CD4-positive, alpha-beta memory T cell (primary cell): Measurements from ENCODE around the gene WDR54. TPM values are rescaled to one million over a fixed set of nuclear protein-coding genes. Genes with fewer than 3 reads are reported as not detected.

Experiments used
- CTCF ChIA-PET: fragments of 350-600 bp; sonication (Branson Sonifier 250); formaldehyde crosslinking; loops from one replicate; lab custom pipeline; 2021; ENCODE audit warnings: inconsistent platforms; ENCODE audit not compliant: partially characterized antibody; lab: Charles Lee
- POLR2A ChIA-PET: fragments of 350-600 bp; sonication (Branson Sonifier 250); formaldehyde crosslinking; loops from one replicate; lab custom pipeline; 2021; ENCODE audit not compliant: partially characterized antibody; lab: Charles Lee
- DNase-seq, 5 donors: peaks; one replicate each; pipeline versions ENCODE4 v3.0.0 to v3.0.0-alpha.2; 2020 to 2022; ENCODE audit warnings: mixed read lengths in 1 of 5
- H3K27ac ChIP-seq: one replicate; pipeline ENCODE4 v1.7.0; 2013; ENCODE audit warnings: low read depth, low read length
- H3K27me3 ChIP-seq: 2 replicates; pipeline ENCODE4 v1.7.0; 2013; ENCODE audit warnings: mild to moderate bottlenecking, low read length, moderate library complexity; ENCODE audit not compliant: insufficient read depth
- H3K36me3 ChIP-seq: 2 replicates; pipeline ENCODE4 v1.7.0; 2013; ENCODE audit warnings: mild to moderate bottlenecking, low read length, moderate library complexity; ENCODE audit not compliant: insufficient read depth
- H3K4me1 ChIP-seq: 2 replicates; pipeline ENCODE4 v1.7.0; 2013; ENCODE audit warnings: mild to moderate bottlenecking, low read length, moderate library complexity; ENCODE audit not compliant: insufficient read depth
- H3K4me3 ChIP-seq, 2 donors: one replicate each; pipeline ENCODE4 v1.7.0; 2013; ENCODE audit warnings: low read length in 2 of 2, mild to moderate bottlenecking in 1 of 2
- H3K9me3 ChIP-seq, 2 donors: one replicate each; pipeline ENCODE4 v1.7.0; 2013; ENCODE audit warnings: low read length in 2 of 2, control low read depth in 1 of 2; ENCODE audit not compliant: control insufficient read depth in 1 of 2
- H3K27ac Mint-ChIP-seq, 7 donors: one replicate each; pipeline ENCODE4 v1.8.0; 2020 to 2021; ENCODE audit warnings: mixed read lengths in 7 of 7, mild to moderate bottlenecking in 6 of 7, inconsistent platforms in 3 of 7, moderate library complexity in 3 of 7
- H3K27me3 Mint-ChIP-seq, 2 donors: one replicate each; pipeline ENCODE4 v1.8.0; 2020 to 2021; ENCODE audit warnings: mixed read lengths in 2 of 2
- H3K36me3 Mint-ChIP-seq, 2 donors: one replicate each; pipeline ENCODE4 v1.8.0; 2020 to 2021; ENCODE audit warnings: mixed read lengths in 2 of 2, inconsistent platforms in 1 of 2, mild to moderate bottlenecking in 1 of 2
- H3K4me1 Mint-ChIP-seq, 4 donors: one replicate each; pipeline ENCODE4 v1.8.0; 2020 to 2021; ENCODE audit warnings: mixed read lengths in 4 of 4, mild to moderate bottlenecking in 1 of 4
- H3K4me3 Mint-ChIP-seq, 8 donors: one replicate each; pipeline ENCODE4 v1.8.0; 2020 to 2021; ENCODE audit warnings: mixed read lengths in 8 of 8, mild to moderate bottlenecking in 7 of 8, moderate library complexity in 6 of 8, inconsistent platforms in 3 of 8
- H3K9me3 Mint-ChIP-seq, 8 donors: one replicate each; pipeline ENCODE4 v1.8.0; 2020 to 2021; ENCODE audit warnings: mixed read lengths in 8 of 8, mild to moderate bottlenecking in 5 of 8, inconsistent platforms in 3 of 8, moderate library complexity in 1 of 8
- intact Hi-C: fragments of 100-400 bp; cut with micrococcal nuclease; formaldehyde crosslinking; loops from one replicate; pipeline ENCODE4 v1.15.1; 2023
- polyA plus RNA-seq, 2 donors: library from polyadenylated mRNA; unstranded; fragments of 300-500 nt; fragmentation: Illumina TruSeq; gene quantifications; one replicate each; pipeline ENCODE4 v1.2.3, GENCODE V29; 2021
- total RNA-seq, 2 experiments: library from RNA; stranded (reverse); gene quantifications; one replicate each; pipeline ENCODE4 v1.2.3, GENCODE V29; 2021

Gene WDR54
- total and polyA plus RNA-seq, 4 experiments from 2014 or later = 36.3 to 107 (median 48.6) TPM

DNA sequence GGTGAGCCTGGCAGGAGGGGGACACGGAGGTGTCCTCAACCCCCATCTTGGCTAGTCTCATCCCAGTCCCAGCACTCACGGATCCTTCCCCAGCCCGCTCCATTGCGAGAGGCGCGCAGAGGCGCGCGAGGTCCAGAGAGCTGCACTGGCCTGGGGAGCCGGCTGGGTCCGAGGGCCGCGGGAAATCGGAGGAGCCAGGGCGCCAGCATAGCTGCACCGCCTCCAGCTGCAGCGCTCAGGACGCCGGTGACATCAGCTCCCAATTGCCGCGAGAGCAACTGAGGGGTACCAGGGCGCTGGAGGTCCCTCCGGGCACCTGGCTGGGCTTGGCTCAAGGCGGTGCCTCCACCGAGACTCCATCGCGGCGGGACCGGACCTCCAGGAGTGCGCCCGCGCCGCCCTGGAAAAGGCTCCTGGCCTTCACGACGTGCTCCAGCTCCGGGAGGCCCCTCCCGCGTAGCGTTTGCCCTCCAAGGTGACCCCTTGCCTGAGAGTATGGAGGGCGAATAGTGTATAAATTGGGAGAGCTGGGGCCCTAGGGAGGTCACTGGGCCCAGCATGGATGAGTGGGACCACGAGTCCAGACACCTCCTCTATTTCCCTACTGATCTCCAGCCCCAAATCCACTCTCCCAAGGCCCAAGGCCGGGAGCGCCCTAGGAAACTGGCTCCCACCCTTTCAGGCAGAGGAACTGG is 14.7 kb downstream of the WDR54 start:
- H3K9me3 Mint-ChIP-seq = no peaks in the 10 kb centered on the region
- peaks cover 2 to 6% (median 4%) of the 10 kb centered on the region in 4 donors for H3K4me1 Mint-ChIP-seq
- H3K4me3 Mint-ChIP-seq = no peak overlapping the region
- H3K9me3 ChIP-seq = no peaks in the 10 kb centered on the region
- CTCF ChIA-PET = no interaction called here
- no peaks in the 10 kb centered on the region for H3K36me3 ChIP-seq
- DNase-seq = no peak
- H3K27ac ChIP-seq = no peak overlapping the region
- POLR2A ChIA-PET = no interaction called here
- no peak overlapping the region for H3K27ac Mint-ChIP-seq
- H3K4me3 ChIP-seq = no peak overlapping the region
- H3K27me3 ChIP-seq = peaks cover 13% of the 10 kb centered on the region
- peaks cover 9 to 16% of the 10 kb centered on the region in 2 donors for H3K27me3 Mint-ChIP-seq
- no peaks in the 10 kb centered on the region for H3K36me3 Mint-ChIP-seq
- peaks cover 8% of the 10 kb centered on the region for H3K4me1 ChIP-seq
- intact Hi-C loops = no loop called here

DNA sequence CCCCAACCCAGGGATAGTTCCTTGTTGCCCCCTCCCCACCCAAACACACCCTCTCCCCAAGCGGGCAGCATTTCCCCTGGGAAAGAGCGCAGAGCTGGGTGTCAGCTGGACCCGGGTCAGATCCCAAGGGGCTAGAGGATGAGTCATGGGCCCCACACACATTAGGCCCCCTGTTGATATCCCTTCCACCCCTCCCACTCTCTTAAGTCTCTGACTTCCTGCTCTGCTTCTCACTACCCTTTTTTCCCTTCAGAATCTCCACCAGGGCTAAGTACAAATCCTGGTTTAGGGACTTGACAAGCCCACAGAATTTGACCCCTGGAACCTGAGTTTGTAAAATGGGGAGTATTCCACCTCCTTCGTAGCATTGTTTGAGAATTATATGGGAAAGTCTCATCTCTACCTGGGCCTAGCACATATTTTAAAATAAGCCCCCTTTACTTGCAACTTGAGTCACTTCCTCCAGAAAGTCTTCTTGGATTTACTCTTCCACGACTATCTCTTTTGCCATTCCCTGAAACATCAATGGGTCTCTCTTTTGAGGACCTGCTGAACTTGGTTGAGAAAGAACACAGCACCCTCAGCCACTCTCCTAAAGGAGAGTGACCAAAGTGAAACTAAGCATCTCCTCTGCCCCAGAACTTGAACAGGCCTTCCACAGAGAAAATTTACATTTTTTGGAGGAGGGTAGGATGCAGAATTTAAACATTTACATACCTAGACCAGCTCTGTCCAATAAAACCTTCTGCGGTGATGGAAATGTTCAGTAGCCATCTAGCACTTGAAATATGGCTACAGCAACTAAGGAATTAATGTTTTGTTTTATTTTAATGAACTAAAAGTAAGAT is 15.5 kb downstream of the WDR54 start:
- no peaks in the 10 kb centered on the region for H3K36me3 Mint-ChIP-seq
- H3K9me3 ChIP-seq = no peaks in the 10 kb centered on the region
- ChIA-PET CTCF (no interaction called here), POLR2A (no interaction called here)
- no peak overlapping the region for H3K4me3 Mint-ChIP-seq
- H3K27ac ChIP-seq = no peak overlapping the region
- no peak overlapping the region for H3K4me3 ChIP-seq
- intact Hi-C loops = no loop called here
- H3K27me3 ChIP-seq = peaks cover 18% of the 10 kb centered on the region
- no peak for DNase-seq
- no peak overlapping the region for H3K27ac Mint-ChIP-seq
- no peaks in the 10 kb centered on the region for H3K9me3 Mint-ChIP-seq
- H3K4me1 ChIP-seq = peaks cover 15% of the 10 kb centered on the region
- peaks cover 2 to 7% (median 4%) of the 10 kb centered on the region in 4 donors for H3K4me1 Mint-ChIP-seq
- H3K36me3 ChIP-seq = no peaks in the 10 kb centered on the region
- peaks cover 9 to 16% of the 10 kb centered on the region in 2 donors for H3K27me3 Mint-ChIP-seq

DNA sequence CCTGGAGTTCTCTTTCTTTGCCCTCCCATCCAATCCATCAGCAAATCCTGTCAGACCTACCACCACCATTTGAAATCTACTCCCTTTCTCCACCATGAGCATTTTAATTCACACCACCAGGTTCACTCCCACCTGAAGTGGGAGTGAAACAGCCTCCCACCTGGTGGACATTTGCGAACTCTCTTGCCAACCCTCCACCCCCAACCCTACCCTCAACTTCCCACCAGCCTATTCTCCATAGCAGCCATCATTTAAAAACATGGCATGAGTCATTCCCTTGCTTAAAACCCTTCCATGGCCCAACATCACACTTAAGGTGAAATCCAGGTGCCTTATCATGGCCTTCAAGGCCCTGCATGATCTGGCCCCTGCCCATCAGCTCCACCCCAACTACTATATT is 16.7 kb downstream of the WDR54 start:
- DNase-seq = no peak
- peaks cover 17% of the 10 kb centered on the region for H3K4me1 ChIP-seq
- CTCF ChIA-PET = no interaction called here
- no peaks in the 10 kb centered on the region for H3K36me3 Mint-ChIP-seq
- H3K27ac Mint-ChIP-seq = peak overlapping the region in 2 of 7 donors; percentile 20 to 30
- H3K27ac ChIP-seq = no peak overlapping the region
- H3K36me3 ChIP-seq = no peaks in the 10 kb centered on the region
- H3K9me3 ChIP-seq = no peaks in the 10 kb centered on the region
- H3K4me1 Mint-ChIP-seq = peaks cover 3 to 11% (median 8%) of the 10 kb centered on the region in 4 donors
- POLR2A ChIA-PET = no interaction called here
- H3K27me3 Mint-ChIP-seq = peaks cover 14 to 21% of the 10 kb centered on the region in 2 donors
- H3K4me3 ChIP-seq = no peak overlapping the region
- H3K9me3 Mint-ChIP-seq = no peaks in the 10 kb centered on the region
- H3K4me3 Mint-ChIP-seq = no peak overlapping the region
- H3K27me3 ChIP-seq = peaks cover 20% of the 10 kb centered on the region
- intact Hi-C loops = no loop called here

DNA sequence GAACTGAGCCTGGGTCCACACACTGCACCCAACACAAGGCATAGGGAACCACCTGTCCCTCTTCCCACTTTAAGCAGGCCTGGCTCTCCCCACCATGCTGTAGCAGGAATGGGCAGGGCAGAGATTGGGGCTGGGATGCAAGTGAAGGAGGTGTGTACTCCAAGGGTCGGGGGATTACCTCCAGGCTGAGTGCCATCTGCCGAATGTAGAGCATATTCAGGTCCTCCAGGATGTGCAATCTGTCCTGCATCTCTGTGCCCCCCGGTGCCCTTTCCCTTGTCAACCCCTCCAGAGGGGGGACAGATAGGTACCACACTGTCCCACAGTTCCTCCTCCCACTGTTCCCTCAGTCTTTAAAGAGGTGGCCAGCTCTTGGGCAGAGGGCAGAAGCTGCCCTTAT is 17.8 kb downstream of the WDR54 start:
- H3K4me3 ChIP-seq = no peak overlapping the region
- DNase-seq = no peak
- Mint-ChIP-seq H3K27me3 (peaks cover 17 to 23% of the 10 kb centered on the region in 2 donors), H3K36me3 (no peaks in the 10 kb centered on the region), H3K27ac (no peak overlapping the region), H3K4me3 (no peak overlapping the region), H3K4me1 (peaks cover 3 to 11% (median 8%) of the 10 kb centered on the region in 4 donors), H3K9me3 (no peaks in the 10 kb centered on the region)
- ChIA-PET POLR2A (interaction anchor here (0.6 kb wide), 1 partner anchor 261 kb away, joined by 3 read pairs; the partner anchor contains the start of gene MOB1A), CTCF (interaction anchor here (1.1 kb wide), 1 partner anchor 8 kb away, joined by 3 read pairs; no protein-coding TSS in a partner anchor)
- H3K4me1 ChIP-seq = peaks cover 17% of the 10 kb centered on the region
- intact Hi-C loops = no loop called here
- no peak overlapping the region for H3K27ac ChIP-seq
- H3K27me3 ChIP-seq = peaks cover 20% of the 10 kb centered on the region
- no peaks in the 10 kb centered on the region for H3K36me3 ChIP-seq
- no peaks in the 10 kb centered on the region for H3K9me3 ChIP-seq

DNA sequence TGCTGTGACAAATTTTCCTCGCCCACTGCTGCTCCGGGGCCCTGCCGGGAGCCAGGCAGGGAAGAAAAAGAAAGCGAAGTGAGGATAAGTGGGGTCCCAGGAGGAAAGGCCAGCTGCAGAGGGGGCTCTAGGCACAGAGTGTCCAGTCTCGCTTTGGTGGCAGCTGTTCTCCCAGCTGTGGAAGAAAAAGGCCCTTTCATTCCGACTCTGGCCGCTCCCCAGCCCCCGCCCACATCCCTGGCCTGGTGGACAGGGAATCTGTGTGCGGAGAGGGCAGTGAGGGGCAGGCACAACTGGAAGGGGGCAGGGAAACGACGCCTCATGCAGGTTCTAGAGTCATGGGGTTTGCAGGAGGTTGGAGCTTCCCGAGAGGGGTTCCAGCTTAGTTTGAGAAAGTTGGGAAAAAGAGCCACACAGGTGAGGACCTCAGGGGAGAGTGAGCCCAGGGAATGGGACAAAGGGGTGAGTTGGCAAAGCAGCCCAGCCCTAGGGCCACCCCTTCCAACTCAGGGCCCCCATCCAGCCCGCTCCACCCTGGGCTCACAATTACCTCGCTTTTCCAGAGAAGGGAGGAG is 18.4 kb downstream of the WDR54 start:
- Mint-ChIP-seq H3K27ac (no peak overlapping the region), H3K9me3 (no peaks in the 10 kb centered on the region), H3K27me3 (peaks cover 17 to 24% of the 10 kb centered on the region in 2 donors), H3K4me3 (peak overlapping the region in 4 of 8 donors; percentile 35 to 77 (median 50)), H3K4me1 (peaks cover 3 to 11% (median 8%) of the 10 kb centered on the region in 4 donors), H3K36me3 (no peaks in the 10 kb centered on the region)
- no peaks in the 10 kb centered on the region for H3K36me3 ChIP-seq
- peaks cover 17% of the 10 kb centered on the region for H3K4me1 ChIP-seq
- POLR2A ChIA-PET = interaction anchor here (0.6 to 2.0 kb wide), 5 partner anchors 14 to 261 kb away, joined by 3 to 5 read pairs (median 3); partner anchors contain the start of genes MOB1A, MRPL53 and WBP1
- no peak overlapping the region for H3K4me3 ChIP-seq
- no peaks in the 10 kb centered on the region for H3K9me3 ChIP-seq
- H3K27me3 ChIP-seq = peaks cover 20% of the 10 kb centered on the region
- DNase-seq = no peak
- CTCF ChIA-PET = interaction anchor here (1.1 kb wide), 1 partner anchor 8 kb away, joined by 3 read pairs; no protein-coding TSS in a partner anchor
- intact Hi-C loops = no loop called here
- H3K27ac ChIP-seq = no peak overlapping the region

DNA sequence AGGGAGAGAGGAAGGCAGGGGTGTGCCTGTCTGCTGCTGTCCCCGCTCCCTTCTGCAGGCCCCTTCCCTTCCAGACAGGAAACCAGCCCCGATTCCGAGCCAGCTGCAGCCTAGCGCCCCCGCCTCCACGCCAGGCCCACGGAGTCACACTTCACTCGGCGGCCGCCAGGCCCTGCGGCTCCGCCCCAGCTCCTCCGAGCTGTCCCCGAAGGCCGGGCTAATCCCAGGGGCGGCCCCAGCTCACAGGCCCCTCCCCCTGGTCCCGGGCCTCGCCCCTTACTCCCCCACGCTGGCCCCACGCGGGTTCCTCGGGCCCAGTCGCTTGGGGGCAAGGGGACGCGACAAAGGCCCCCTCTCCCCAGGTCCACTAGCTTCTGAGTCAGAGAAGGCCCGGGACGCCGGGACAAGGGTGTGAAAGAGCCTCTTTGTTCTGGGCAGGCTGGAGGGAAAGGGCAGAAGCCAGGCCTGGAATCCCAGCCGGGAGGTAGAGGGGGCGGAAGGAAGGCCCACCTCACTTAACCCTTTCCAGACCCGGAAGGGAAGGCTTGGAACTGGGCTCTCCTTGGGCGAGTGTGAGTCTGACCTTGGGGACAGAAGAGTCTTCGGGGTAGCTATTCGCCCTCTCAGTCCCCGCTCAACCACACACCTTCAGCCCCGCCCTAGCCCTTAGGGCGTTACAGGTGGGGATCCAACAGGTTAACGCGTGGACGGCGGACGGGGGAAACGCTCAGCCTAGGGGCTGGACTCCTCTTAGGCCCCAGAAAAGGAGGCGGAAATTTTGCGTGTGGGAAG is 19.0 kb downstream of the WDR54 start:
- H3K4me3 ChIP-seq = no peak overlapping the region
- intact Hi-C loops = no loop called here
- H3K36me3 ChIP-seq = no peaks in the 10 kb centered on the region
- H3K27me3 ChIP-seq = peaks cover 20% of the 10 kb centered on the region
- H3K27ac ChIP-seq = no peak overlapping the region
- peaks cover 17% of the 10 kb centered on the region for H3K4me1 ChIP-seq
- peak overlapping the region in 7 of 8 donors; percentile 43 to 65 (median 57) for H3K4me3 Mint-ChIP-seq
- POLR2A ChIA-PET = interaction anchor here (0.9 to 2.0 kb wide), 4 partner anchors 14 to 32 kb away, joined by 3 to 5 read pairs (median 4); partner anchors contain the start of genes MRPL53 and WBP1
- DNase-seq = no peak
- H3K9me3 ChIP-seq = no peaks in the 10 kb centered on the region
- CTCF ChIA-PET = interaction anchor here (1.1 kb wide), 1 partner anchor 9 kb away, joined by 3 read pairs; no protein-coding TSS in a partner anchor
- no peaks in the 10 kb centered on the region for H3K9me3 Mint-ChIP-seq
- peaks cover 17 to 28% of the 10 kb centered on the region in 2 donors for H3K27me3 Mint-ChIP-seq
- H3K27ac Mint-ChIP-seq = peak overlapping the region in 1 of 7 donors; percentile 51
- no peaks in the 10 kb centered on the region for H3K36me3 Mint-ChIP-seq
- peaks cover 3 to 11% (median 8%) of the 10 kb centered on the region in 4 donors for H3K4me1 Mint-ChIP-seq
